RWPE1 (cell line): ENCODE data around the gene INPP4A.

Source experiments
- CTCF ChIA-PET: fragments of 350-600 bp; sonication (Branson Sonifier 250); formaldehyde crosslinking; extraction: SDS; loops from one replicate; lab custom pipeline; 2021; lab: Yijun Ruan, JAX
- POLR2A ChIA-PET: fragments of 400-600 bp; formaldehyde crosslinking; extraction: SDS; loops from one replicate; lab custom pipeline; 2020; ENCODE audit warnings: antibody characterized with exemption; ENCODE audit not compliant: low non-redundant PET; lab: Yijun Ruan, JAX
- DNase-seq: peaks from one replicate; pipeline ENCODE4 v3.0.0; 2012; ENCODE audit warnings: low spot score
- H3K27ac ChIP-seq: fragments of 450-650 bp; 2 replicates; pipeline ENCODE4 v1.5.1; 2017
- CTCF ChIP-seq: fragments of 450-650 bp; conservative IDR thresholded peaks from 2 replicates; pipeline ENCODE4 v1.5.1; 2017; ENCODE audit warnings: low read depth, mild to moderate bottlenecking

INPP4A gene

GRCh38 chr2:98473995-98474780 lies 29.5 kb downstream of the INPP4A start:
- no peak for DNase-seq
- POLR2A ChIA-PET: no interaction called here
- H3K27ac ChIP-seq: no peak overlapping the region

GRCh38 chr2:98474979-98475632 lies 30.4 kb downstream of the INPP4A start:
- DNase-seq: no peak
- no peak overlapping the region for H3K27ac ChIP-seq
- TF ChIP-seq CTCF: no peak
- POLR2A ChIA-PET: no interaction called here
- CTCF ChIA-PET: no interaction called here

More at GRCh38 chr2:98473995-98474780, 29.5 kb downstream of the INPP4A start:
- CTCF ChIA-PET: no interaction called here
- no peak for TF ChIP-seq CTCF

- DNase-seq: no peak
- ChIA-PET CTCF (no interaction called here), POLR2A (no interaction called here)
- no peak for TF ChIP-seq CTCF
- H3K27ac ChIP-seq: peak overlapping the region; percentile 44
Observed at GRCh38 chr2:98476192-98476868, 31.7 kb downstream of the INPP4A start.

DNA sequence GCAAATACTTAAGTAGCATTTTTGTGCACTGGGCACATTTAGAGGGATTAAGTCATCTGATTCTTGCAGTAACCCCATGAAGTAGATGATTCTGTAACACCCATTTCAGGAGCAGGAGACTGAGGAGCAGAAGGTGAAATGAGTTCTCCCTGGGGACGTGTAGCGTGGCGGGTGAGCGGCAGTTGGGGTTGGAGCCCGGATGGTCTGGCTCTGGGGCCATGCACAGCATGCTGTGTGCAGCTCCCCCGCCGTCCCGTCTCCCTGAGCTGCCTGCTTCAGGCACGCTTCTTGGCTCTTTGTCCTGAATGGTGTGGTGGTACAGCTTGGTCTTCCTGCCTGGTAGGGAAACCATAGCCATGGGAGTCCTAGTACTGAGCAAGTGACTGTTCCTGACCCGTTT lies 32.4 kb downstream of the INPP4A start:
- TF ChIP-seq CTCF: no peak
- ChIA-PET CTCF (interaction anchor here (0.6 kb wide), 1 partner anchor 198 kb away, joined by 6 read pairs; no protein-coding TSS in a partner anchor), POLR2A (no interaction called here)
- H3K27ac ChIP-seq: no peak overlapping the region
- DNase-seq: no peak

DNA sequence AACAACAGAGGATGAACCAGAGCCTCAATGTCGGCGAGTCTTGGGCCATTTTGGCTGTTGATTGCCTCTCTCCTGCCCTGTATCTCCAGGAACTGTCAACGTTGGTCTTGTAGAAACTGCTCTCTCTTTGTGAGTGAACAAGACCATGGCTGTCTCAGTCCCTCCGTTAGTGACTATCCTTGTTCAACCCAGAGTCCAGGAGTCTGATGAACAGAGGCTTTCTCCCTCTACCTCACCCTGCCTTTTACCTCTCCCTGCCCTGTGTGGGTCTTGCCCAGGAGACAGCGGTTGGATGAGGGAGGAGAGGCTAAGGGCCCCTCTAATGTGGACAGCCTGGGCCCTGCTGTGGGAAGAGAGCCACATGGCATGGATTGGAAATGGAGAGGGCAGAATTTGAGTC lies 32.8 kb downstream of the INPP4A start:
- CTCF ChIA-PET: interaction anchor here (0.6 kb wide), 1 partner anchor 198 kb away, joined by 6 read pairs; no protein-coding TSS in a partner anchor
- TF ChIP-seq CTCF: no peak
- no peak overlapping the region for H3K27ac ChIP-seq

GRCh38 chr2:98478088-98478551 lies 33.5 kb downstream of the INPP4A start:
- no peak for DNase-seq
- CTCF ChIA-PET: interaction anchor here (0.7 kb wide), 1 partner anchor 746 kb away, joined by 3 read pairs; no protein-coding TSS in a partner anchor
- no peak overlapping the region for H3K27ac ChIP-seq
- POLR2A ChIA-PET: no interaction called here
- TF ChIP-seq CTCF: no peak

More for the DNA sequence above, 32.8 kb downstream of the INPP4A start:
- POLR2A ChIA-PET: no interaction called here
- DNase-seq: no peak
